Measurements from ENCODE around the gene PBLD. TPM values are rescaled to one million over a fixed set of nuclear protein-coding genes. Genes with fewer than 3 reads are reported as not detected.
A peak's percentile ranks its signal among the peaks of the same experiment; 100 is the strongest.
"Not testable (repeated sequence)": the region's sequence is repeated elsewhere in the genome, so short reads cannot be mapped to it uniquely, and the experiment has no call there.

PBLD gene
- polyA plus RNA-seq, 3 donors, result 62.6 to 92.9 (median 85.1) TPM

GRCh38 chr10:68331455-68332258, 1.1 kb downstream of the PBLD start, which contains the start of gene HNRNPH3:
TSS of gene HNRNPH3 (plus strand) at chr10:68332064. CDS start at chr10:68337222, 5,158 bp downstream.
- peak; percentile 97 to 99 (median 98) for DNase-seq (ENCODE audit: low read depth in 3 of 3, low spot score in 2 of 3)

GRCh38 chr10:68330852-68331454, 1.8 kb downstream of the PBLD start:
- DNase-seq (ENCODE audit: low read depth in 3 of 3, low spot score in 2 of 3), result no peak

- DNase-seq (ENCODE audit: low read depth in 3 of 3, low spot score in 2 of 3), result no peak
These were observed 3.2 kb downstream of the PBLD start for GRCh38 chr10:68329506-68329861.

GRCh38 chr10:68327889-68328786, 4.6 kb downstream of the PBLD start:
- DNase-seq (ENCODE audit: low read depth in 3 of 3, low spot score in 2 of 3), result no peak

- DNase-seq (ENCODE audit: low read depth in 3 of 3, low spot score in 2 of 3), result not testable (repeated sequence)
These were observed 8.3 kb downstream of the PBLD start for GRCh38 chr10:68324396-68324795.

GRCh38 chr10:68318331-68319059, 14.2 kb downstream of the PBLD start:
- DNase-seq (ENCODE audit: low read depth in 3 of 3, low spot score in 2 of 3), result no peak

GRCh38 chr10:68315582-68315981, 17.1 kb downstream of the PBLD start:
- no peak for DNase-seq (ENCODE audit: low read depth in 3 of 3, low spot score in 2 of 3)

GRCh38 chr10:68314930-68315329, 17.8 kb downstream of the PBLD start:
- not testable (repeated sequence) for DNase-seq (ENCODE audit: low read depth in 3 of 3, low spot score in 2 of 3)

GRCh38 chr10:68310531-68310930, 22.2 kb downstream of the PBLD start:
- no peak for DNase-seq (ENCODE audit: low read depth in 3 of 3, low spot score in 2 of 3)

GRCh38 chr10:68305854-68306253, 26.9 kb downstream of the PBLD start:
- DNase-seq (ENCODE audit: low read depth in 3 of 3, low spot score in 2 of 3), result no peak

- DNase-seq (ENCODE audit: low read depth in 3 of 3, low spot score in 2 of 3), result no peak
These were observed 28.8 kb downstream of the PBLD start for GRCh38 chr10:68303849-68304412.

- no peak for DNase-seq (ENCODE audit: low read depth in 3 of 3, low spot score in 2 of 3)
These were observed 29.9 kb downstream of the PBLD start for GRCh38 chr10:68302871-68303270.

- DNase-seq (ENCODE audit: low read depth in 3 of 3, low spot score in 2 of 3), result no peak
These were observed 30.3 kb downstream of the PBLD start for GRCh38 chr10:68302503-68302823.

GRCh38 chr10:68301790-68302502, 30.8 kb downstream of the PBLD start:
- no peak for DNase-seq (ENCODE audit: low read depth in 3 of 3, low spot score in 2 of 3)

GRCh38 chr10:68301301-68301700, 31.4 kb downstream of the PBLD start:
- DNase-seq (ENCODE audit: low read depth in 3 of 3, low spot score in 2 of 3), result no peak

GRCh38 chr10:68296843-68297663, 35.7 kb downstream of the PBLD start:
- no peak for DNase-seq (ENCODE audit: low read depth in 3 of 3, low spot score in 2 of 3)

- no peak for DNase-seq (ENCODE audit: low read depth in 3 of 3, low spot score in 2 of 3)
These were observed 42.0 kb downstream of the PBLD start for GRCh38 chr10:68290736-68291135.

GRCh38 chr10:68288717-68289116, 44.0 kb downstream of the PBLD start:
- no peak for DNase-seq (ENCODE audit: low read depth in 3 of 3, low spot score in 2 of 3)

Measured in right renal cortex interstitium (tissue), 3 donors.